Activated naive CD4-positive, alpha-beta T cell treated with anti-CD3 and anti-CD28 coated beads, Interleukin-2, amount 50 U/mL, for 72 hours (primary cell): Measurements from ENCODE around the gene RETREG2. TPM values are rescaled to one million over a fixed set of nuclear protein-coding genes. Genes with fewer than 3 reads are reported as not detected.

ENCODE experiments used
- ATAC-seq, 2 donors: fragments of 150-1000 bp; cut with Tn5 transposase; 2 replicates each; pipeline ENCODE4 v1.10.0; 2021; ENCODE audit warnings: mild to moderate bottlenecking in 2 of 2, moderate library complexity in 2 of 2
- DNase-seq, 2 donors: peaks; one replicate each; pipeline ENCODE4 v3.0.0; 2021 to 2022; ENCODE audit warnings: low spot score in 2 of 2
- H3K27ac Mint-ChIP-seq, 2 donors: one replicate each; pipeline ENCODE4 v1.8.0; 2022; ENCODE audit warnings: mild to moderate bottlenecking in 2 of 2, mixed read lengths in 2 of 2
- H3K36me3 Mint-ChIP-seq, 2 donors: one replicate each; pipeline ENCODE4 v1.8.0; 2022; ENCODE audit warnings: mixed read lengths in 2 of 2
- H3K9me3 Mint-ChIP-seq, 2 donors: one replicate each; pipeline ENCODE4 v1.8.0; 2022; ENCODE audit warnings: mixed read lengths in 2 of 2
- total RNA-seq, 2 donors: library from RNA; stranded (reverse); gene quantifications; one replicate each; pipeline ENCODE4 v1.2.3, GENCODE V29; 2022

Gene RETREG2
- total RNA-seq, 2 donors from 2014 or later: 93.0 to 120 TPM

DNA sequence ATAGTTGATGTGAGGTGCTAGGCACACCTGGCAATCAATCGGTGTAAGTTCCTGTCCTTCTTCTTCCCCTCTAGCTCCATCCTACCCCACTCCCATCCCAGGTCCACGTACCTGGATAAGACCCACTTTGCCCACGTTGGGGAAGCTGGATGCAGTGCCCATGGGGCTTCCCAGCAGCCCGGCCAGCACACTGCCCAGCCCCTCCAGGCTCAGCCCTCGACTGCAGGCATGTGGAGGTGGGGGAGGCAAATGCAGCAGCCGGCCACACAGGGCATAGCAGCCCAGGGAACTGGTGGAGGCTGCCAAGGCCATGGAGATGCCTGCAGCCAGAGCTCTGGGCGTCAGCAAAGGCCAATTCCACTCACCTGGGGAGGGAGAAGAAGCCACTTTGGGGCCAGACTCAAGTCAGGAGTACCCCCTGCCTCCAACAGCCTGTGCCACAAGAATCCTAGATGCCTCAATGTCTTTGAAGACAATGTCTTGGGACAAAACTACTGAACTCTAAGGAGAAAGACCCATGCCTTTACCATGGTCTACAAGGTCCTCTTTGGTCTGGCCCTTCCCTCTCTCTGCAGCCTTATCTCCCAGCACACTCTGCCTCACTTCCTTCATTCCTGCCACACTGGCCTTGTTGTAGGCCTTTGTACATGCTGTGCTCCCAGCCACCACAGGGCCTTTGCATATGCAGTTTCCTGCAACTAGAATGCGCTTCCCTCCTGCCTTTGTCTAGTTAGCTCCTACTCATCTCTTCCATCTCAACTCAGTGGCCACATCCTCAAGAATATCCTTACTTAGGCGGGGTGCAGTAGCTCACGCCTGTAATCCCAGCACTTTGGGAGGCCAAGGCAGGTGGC lies 12.8 kb upstream of the RETREG2 start:
- H3K36me3 Mint-ChIP-seq: no peaks in the 10 kb centered on the region
- peak in 1 of 2 donors; percentile 31 for DNase-seq
- no peak overlapping the region for H3K27ac Mint-ChIP-seq
- no peak for ATAC-seq
- H3K9me3 Mint-ChIP-seq: no peaks in the 10 kb centered on the region

DNA sequence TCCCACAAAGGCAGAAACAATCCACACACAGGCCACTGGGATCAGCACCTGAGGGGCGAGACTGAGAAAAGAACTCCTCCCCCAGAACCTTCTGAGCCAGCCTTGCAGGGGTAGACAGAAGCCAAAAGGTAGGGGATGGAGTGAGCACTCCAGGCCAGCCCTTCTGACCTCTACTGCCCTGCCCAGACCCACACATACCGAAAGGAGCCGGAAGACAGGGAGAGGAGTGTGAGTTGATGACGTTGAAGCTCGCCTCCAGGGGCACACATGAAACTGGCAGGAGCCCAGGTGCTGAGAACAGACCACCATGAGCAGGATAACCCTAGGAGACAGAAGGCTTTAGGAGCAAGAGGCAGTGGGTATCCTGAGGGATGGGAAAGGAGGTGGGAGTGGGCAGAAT lies 10.1 kb upstream of the RETREG2 start:
- H3K9me3 Mint-ChIP-seq: no peaks in the 10 kb centered on the region
- DNase-seq: peak in 1 of 2 donors; percentile 30
- peak overlapping the region in 1 of 2 donors; percentile 52 for H3K27ac Mint-ChIP-seq
- no peak for ATAC-seq
- H3K36me3 Mint-ChIP-seq: no peaks in the 10 kb centered on the region

DNA sequence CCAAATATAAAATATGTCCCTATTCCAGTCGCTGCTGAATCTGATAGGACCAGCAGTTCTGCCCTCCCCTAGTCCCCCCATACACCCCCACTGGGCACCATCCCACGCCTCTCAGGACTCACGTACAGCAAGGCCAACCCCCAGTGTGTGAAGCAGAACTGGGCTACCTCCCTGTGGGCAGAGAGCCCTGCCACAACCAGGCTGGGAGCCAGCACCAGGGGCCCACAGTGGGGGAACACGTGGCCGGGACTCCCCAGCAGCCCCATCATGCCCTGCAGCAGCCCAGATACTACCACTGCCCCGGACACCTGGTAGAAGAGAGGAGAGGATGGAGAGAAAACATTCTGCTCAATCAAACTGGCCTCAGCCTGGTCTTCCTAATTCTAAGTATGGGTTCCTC lies 9.5 kb upstream of the RETREG2 start:
- DNase-seq (peak in 1 of 2 donors; percentile 30), ATAC-seq (no peak)
- Mint-ChIP-seq H3K27ac (peak overlapping the region in 1 of 2 donors; percentile 46), H3K9me3 (no peaks in the 10 kb centered on the region), H3K36me3 (no peaks in the 10 kb centered on the region)

DNA sequence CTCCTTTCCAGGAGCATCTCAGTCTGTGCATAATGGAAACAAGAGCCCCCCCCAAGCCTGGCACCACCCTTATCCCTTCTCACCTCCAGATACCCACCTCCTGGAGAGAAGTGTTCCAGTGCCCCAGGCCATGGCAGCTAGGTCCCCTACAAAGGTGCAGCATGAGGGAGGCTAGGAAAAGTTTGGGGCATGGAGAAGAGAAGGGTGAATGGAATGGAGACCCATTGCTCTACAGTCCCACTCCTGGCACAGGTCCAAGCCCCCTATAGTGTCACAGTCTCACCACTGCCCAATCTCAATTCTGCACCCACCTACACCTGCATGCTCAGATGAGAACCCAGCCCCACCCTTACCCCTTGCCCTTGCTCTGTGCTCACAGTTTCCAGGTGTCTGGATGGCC lies 9.1 kb upstream of the RETREG2 start:
- Mint-ChIP-seq H3K36me3 (peaks cover under 1% of the 10 kb centered on the region in 2 donors), H3K9me3 (no peaks in the 10 kb centered on the region), H3K27ac (peak overlapping the region in 1 of 2 donors; percentile 46)
- DNase-seq (no peak), ATAC-seq (no peak)

DNA sequence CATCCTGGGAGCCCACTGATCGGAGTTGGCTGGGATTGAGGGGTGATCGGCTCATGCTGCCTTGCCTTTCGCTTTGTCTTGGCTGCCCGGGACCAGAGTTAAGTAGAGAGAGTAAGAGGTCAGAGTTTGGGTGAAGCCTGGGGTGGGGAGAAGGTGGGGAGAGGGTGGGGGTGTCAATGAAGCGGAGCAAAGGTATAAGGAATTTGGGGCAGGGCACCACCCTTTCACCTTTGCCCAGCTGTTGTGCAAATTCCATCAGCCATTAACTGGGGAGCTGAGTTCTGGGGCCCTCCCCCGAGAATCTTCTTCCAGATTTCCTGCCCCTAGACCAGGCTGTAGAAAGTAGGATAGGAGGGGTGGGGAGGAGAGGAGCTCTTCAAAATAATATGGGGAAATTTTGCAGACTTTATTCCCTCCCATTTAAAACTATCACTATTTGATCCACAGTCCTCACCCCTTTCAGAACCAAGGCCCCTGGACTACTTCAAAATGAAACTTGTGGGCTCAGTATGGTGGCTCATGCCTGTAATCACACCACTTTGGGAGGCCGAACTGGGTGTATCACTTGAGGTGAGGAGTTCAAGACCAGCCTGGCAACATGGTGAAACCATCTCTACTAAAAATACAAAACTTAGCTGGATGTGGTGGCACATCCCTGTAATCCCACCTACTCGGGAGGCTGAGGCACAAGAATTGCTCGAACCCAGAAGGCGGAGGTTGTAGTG lies 8.0 kb upstream of the RETREG2 start, which contains the start of gene SLC23A3:
Gene SLC23A3 (minus strand): TSS at position 100 of the 725 bp plus-strand sequence. CDS start 45 bp downstream, at position 55.
- H3K36me3 Mint-ChIP-seq: peaks cover 10% of the 10 kb centered on the region in 2 donors
- DNase-seq (no peak), ATAC-seq (no peak)
- no peaks in the 10 kb centered on the region for H3K9me3 Mint-ChIP-seq
- H3K27ac Mint-ChIP-seq: peak within 1 kb of the TSS in 1 of 2 donors; percentile 66

DNA sequence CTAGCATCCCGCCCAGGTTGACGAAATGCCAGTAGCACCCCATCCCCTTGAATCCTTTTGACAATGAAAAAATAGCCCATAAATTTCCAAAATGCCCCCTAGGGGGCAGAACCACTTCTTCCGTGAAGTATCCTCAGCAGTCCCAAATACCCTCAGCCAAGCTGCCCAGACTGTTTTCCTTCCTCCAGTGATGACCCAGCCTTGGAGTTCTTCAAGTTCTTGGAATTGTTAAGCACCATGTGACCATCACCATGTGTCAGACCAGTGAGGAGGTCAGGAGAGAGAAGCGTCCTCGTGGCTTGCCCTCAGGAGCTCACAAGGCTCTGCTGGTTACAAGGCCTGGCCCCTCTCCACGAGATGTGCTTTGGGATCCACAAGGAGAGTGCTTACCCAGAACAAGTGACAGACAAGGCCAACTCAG lies 6.8 kb upstream of the RETREG2 start:
- Mint-ChIP-seq H3K36me3 (peaks cover 15 to 17% of the 10 kb centered on the region in 2 donors), H3K27ac (peak overlapping the region in 1 of 2 donors; percentile 56)
- DNase-seq: peak in 1 of 2 donors; percentile 58

DNA sequence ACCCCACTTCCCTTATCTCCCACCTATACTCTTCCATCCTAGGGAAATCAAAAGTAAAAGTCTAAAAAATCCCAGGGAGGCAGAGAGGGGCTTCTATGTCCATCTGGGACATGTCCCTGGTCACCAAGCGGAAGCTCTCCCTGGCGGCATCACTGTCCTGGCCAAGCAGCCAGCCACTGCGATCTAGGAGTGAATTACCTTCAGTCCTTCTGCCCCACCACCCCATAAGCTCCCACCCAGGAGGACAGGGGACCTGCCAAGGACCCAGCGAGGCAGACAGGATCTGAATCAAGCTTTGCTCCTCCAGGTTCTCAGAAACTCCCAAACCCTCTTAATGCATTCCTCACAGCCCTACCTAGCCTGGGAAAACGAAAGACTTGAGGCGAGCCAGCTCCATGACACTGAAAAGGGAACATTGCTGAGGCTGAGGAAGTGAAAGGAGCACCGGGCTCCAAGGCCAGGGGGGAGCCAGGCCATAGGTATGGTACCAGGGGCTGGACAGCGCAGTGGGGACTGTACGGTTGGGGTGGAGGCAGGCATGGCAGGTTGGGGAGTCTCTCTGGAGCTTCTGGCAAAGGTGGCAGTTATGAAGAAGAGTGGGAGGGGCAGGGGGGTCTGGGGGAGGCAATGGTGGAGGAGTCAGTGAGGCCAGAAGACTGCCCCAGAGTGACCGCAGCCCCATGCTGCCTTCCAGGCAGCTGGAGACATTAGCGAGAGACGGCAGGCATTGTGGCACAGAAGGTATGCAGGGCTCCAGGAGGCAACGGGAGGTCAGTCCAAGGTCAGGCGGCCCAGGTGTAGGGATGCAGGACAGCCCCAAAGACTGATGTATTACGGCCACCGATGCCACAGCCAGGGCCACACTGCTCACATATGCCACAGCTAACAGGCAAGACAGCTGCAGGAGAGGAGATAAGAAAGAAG lies 5.6 kb upstream of the RETREG2 start:
- no peak for ATAC-seq
- DNase-seq: no peak
- Mint-ChIP-seq H3K27ac (peak overlapping the region in 1 of 2 donors; percentile 66), H3K9me3 (no peaks in the 10 kb centered on the region), H3K36me3 (peaks cover 21 to 24% of the 10 kb centered on the region in 2 donors)

More for the DNA sequence above, 6.8 kb upstream of the RETREG2 start:
- peak; percentile 56 to 57 for ATAC-seq
- H3K9me3 Mint-ChIP-seq: no peaks in the 10 kb centered on the region

DNA sequence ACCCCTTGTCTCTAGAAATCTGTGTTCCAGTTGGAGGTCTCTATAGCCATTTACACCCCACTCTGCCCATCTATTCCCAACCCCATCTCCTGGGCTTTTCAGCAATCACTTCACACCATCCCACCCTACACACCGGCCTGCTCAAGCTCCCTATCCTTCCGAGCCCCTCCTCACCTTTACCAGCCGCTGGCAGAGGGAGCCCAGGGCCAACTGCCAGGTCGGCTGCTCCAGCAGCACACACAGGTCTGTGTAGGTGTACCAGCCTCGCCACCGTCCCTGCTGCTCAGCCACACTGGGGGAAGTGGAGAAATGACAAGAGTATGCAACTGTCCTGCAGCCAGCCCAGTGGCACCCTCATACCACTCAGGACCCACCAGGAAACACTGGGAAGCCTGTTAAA lies 4.9 kb upstream of the RETREG2 start:
- peaks cover 25 to 27% of the 10 kb centered on the region in 2 donors for H3K36me3 Mint-ChIP-seq
- no peaks in the 10 kb centered on the region for H3K9me3 Mint-ChIP-seq
- peak overlapping the region; percentile 10 to 66 for H3K27ac Mint-ChIP-seq
- ATAC-seq (no peak), DNase-seq (no peak)

DNA sequence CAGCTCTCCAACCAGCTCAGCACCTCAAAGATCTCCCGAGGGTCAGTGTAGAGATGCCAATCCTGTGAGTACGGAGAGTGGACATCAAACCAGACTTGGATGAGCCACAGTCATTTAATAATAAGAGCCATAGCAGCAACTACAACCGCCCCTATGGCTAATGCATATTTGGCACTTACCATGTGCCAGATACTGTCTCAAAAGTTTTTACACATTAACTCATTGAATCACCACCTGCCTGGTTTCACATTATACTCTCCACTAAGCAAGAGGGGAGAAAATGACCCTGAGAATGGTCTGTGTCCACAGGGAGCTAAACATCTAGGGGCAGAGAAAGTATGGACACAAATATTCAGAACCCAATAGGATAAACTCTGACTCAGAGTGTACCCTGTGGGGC lies 3.9 kb upstream of the RETREG2 start:
- peaks cover 31 to 34% of the 10 kb centered on the region in 2 donors for H3K36me3 Mint-ChIP-seq
- ATAC-seq: no peak
- no peak for DNase-seq
- H3K9me3 Mint-ChIP-seq: no peaks in the 10 kb centered on the region
- peak overlapping the region; percentile 47 to 68 for H3K27ac Mint-ChIP-seq

DNA sequence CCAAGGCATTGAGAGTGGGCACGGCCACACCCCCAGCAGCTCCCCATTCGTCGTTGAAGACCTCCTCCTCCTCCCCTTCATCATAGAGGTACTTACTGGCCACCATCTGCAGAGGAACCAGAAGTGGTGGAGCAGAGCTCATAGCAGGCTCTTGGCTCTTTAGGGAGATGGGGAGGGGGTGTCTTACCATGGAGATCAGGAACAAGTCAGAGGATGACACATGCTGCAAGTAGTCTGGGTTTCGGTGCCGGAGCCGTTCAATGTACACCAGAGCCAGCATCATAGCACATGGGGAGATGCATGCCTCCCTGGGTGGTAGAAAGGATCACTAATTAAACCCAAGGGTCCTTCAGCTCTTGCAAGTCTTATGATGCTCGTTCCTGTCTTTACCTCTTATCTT lies 3.3 kb upstream of the RETREG2 start:
- Mint-ChIP-seq H3K9me3 (no peaks in the 10 kb centered on the region), H3K36me3 (peaks cover 33 to 36% of the 10 kb centered on the region in 2 donors), H3K27ac (peak overlapping the region; percentile 68)
- DNase-seq (peak in 1 of 2 donors; percentile 44), ATAC-seq (no peak)

DNA sequence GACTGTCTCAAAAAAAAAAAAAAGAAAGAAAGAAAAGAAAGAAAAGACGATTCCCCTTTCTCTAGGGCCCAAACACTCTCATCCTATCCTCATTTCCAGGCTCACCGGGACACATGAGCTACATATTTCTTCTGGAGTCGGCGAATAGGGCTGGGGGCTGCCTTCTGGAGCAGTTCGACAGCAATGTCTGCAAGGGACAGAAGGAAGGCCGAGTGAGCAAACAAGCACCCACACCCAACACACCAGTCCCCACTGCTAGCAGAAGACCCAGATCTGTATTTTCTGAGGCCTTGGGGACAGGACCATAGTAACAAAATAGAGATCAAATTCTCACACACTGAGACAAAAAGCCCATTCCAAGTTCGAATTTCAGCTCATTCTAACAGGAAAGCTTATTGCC lies 2.6 kb upstream of the RETREG2 start:
- ATAC-seq: no peak
- Mint-ChIP-seq H3K9me3 (no peaks in the 10 kb centered on the region), H3K27ac (peak overlapping the region; percentile 68 to 98), H3K36me3 (peaks cover 35 to 37% of the 10 kb centered on the region in 2 donors)
- DNase-seq: no peak

DNA sequence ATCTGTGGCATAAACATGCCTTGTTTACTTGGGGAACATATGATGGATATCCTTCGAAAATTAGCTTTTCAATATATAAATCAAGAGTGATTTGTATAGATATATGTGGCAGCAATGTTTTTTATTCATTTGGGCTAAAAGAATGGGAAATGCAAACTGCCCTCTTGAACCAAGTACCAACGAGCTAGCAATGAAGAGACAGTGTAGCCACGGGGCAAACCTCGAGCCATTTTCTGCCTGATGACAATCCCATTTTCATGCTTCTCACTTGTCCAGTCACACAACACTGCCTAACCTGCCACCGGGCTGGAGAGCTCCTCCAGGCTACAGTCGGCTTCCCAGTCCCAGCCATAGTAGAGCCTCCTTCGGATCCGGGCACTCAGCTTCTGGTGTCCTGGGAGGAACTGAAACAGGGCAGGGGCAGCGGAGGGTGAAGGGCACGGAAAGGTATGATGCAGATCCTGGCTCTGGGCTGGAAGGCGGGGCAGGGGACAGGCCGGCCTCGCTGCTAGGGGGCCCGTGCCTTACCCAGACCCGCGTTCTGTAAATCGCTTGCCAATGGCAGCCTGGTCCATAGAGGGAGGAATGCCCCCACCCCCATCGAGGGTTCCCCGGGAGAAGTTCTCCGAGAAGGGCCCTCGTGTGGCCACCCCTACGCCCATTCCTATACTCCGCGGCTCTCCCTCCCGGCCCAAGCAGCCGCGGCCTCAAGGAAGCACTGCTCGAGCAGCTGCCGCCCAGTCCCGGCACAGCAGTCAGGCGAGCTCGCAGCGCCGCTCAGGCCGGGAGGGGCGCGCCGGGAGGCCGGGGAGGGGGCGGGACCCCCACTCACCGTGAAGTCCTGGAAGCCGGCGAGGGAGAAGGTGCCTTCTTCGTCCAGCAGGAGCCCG lies 1.9 kb upstream of the RETREG2 start:
- Mint-ChIP-seq H3K9me3 (no peaks in the 10 kb centered on the region), H3K27ac (peak overlapping the region; percentile 57 to 98), H3K36me3 (peaks cover 42% of the 10 kb centered on the region in 2 donors)
- ATAC-seq (peak; percentile 21 to 26), DNase-seq (peak in 1 of 2 donors; percentile 26)

DNA sequence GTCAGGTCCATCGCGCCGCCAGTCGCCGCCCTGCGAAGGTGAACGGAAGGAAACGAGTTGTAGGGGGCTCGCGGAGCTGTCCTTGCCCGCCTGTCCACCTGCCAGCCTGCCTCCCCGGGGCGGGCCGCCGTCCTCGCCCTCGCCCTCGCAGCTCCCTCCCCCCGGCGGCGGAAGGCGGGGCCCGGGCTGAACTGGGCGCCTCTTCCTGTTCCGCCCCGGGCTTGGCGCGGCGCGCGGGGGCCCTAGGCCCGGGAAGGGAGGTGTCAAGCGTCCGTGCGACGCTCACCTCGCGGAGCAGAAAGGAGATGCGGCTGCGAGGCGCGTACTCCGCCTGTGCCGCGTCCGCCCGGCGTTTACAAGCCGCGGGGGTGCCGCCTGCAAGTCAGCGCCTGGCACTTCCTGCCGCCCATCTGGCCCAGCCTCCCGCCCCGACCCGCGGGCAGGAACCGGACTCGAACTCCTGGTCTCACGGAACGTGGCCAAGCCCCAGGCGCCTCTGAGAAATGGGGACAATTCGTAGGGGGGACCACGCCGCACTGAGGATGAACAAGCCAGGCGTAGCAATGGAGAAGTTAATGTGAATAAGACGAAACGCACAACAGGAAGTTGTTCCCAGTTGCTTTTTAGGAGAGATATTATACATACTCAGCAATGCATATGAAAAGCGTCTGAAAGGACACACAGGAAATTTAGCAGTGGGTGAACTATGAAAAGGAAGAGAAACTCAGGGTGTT lies 1.1 kb upstream of the RETREG2 start, which contains the start of gene CNPPD1:
Gene CNPPD1 (minus strand): TSS at position 108 of the 734 bp plus-strand sequence. CDS start 97 bp downstream, at position 11.
- peak; percentile 88 to 90 for DNase-seq
- Mint-ChIP-seq H3K9me3 (no peaks in the 10 kb centered on the region), H3K36me3 (peaks cover 42 to 50% of the 10 kb centered on the region in 2 donors), H3K27ac (peak within 1 kb of the TSS; percentile 98)
- ATAC-seq: peak; percentile 74 to 88

DNA sequence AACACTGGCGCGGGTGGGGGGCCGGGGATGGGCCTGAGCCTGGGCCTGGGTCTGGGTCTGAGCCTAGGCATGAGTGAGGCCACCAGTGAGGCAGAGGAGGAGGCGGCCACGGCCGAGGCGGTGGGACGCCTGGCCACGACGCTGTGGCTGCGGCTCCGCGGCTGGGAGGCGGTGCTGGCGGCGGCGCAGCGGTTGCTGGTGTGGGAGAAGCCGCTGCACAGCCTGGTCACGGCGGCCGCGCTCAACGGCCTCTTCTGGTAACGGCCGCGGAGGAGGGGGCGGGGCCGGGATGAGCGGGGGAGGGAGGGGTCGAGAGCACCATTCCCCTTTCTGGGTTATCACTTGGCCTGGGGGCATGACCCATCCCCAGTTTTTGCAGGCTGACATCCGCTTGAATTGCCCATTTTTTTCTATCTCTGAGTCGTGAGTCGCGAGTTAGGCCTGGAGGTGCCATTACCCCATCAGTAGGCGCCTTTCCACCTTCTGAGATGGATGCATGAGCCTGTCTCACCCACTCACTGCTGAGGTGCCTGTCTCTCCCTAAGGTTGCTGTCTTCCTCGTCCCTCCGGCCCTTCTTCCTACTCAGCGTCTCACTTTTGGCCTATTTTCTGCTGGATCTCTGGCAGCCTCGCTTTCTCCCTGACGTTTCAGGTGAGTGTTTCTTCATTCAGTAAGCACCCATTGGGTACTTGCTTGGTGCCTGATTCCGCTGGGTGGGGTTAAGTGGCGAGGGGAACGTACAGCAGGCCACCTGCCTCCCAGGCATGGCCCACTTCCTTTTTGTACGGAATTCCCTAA lies 501 bp downstream of the RETREG2 start:
- ATAC-seq: peak; percentile 9 to 19
- Mint-ChIP-seq H3K9me3 (no peaks in the 10 kb centered on the region), H3K36me3 (peaks cover 47 to 50% of the 10 kb centered on the region in 2 donors), H3K27ac (peak overlapping the region; percentile 91 to 98)
- peak in 1 of 2 donors; percentile 34 for DNase-seq
